Embryonic facial prominence (tissue), 1 donor: ENCODE data around the gene PLCH2.

Experiments used
- DNase-seq: peaks from one replicate; pipeline ENCODE4 v3.0.0-alpha.2; 2016; ENCODE audit errors: extremely low spot score

PLCH2 gene

GRCh38 chr1:2477791-2478499 is 1.9 kb downstream of the PLCH2 start:
- no peak for DNase-seq

- DNase-seq, result no peak
Observed at GRCh38 chr1:2479186-2479585, 3.1 kb downstream of the PLCH2 start.

DNA sequence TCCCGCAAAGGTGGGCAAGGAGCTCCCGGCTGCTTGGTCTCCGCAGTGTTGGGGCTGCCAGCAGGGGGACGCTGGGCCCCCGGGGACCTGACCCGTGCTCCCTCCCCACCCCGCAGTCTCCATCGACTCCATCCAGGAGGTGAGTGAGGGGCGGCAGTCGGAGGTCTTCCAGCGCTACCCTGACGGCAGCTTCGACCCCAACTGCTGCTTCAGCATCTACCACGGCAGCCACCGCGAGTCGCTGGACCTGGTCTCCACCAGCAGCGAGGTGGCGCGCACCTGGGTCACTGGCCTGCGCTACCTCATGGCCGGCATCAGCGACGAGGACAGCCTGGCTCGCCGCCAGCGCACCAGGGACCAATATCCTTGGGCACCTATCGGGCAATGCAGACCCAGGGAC is 3.5 kb downstream of the PLCH2 start:
- DNase-seq, result no peak

GRCh38 chr1:2480236-2480985 is 4.3 kb downstream of the PLCH2 start:
- no peak for DNase-seq

- no peak for DNase-seq
Observed at GRCh38 chr1:2480986-2481364, 4.9 kb downstream of the PLCH2 start.

GRCh38 chr1:2481885-2482284 is 5.8 kb downstream of the PLCH2 start:
- DNase-seq, result no peak

- no peak for DNase-seq
Observed at GRCh38 chr1:2482588-2482987, 6.5 kb downstream of the PLCH2 start.

DNA sequence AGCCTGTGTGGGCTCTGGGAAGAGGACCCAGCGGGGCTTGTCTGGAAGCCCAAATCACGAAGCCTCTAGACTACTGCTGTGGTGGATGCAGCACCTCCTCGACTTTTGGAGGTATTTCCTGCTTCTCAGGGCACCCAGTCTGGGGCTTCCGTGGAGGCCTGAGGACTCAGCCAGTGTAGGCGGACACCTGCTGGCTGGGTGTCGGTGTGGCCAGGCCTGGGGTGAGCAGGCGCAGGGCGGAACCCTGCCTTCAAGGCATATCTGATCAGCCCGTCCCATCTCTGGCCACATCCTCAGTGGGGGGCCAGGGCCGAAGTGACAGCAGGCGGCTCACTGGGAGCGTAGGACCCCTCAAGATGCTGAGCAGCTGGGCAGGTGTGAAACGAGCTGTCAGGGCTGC is 6.9 kb downstream of the PLCH2 start:
- DNase-seq, result no peak

- DNase-seq, result no peak
Observed at GRCh38 chr1:2483970-2484369, 7.9 kb downstream of the PLCH2 start.

GRCh38 chr1:2486041-2486440 is 10.0 kb downstream of the PLCH2 start:
- DNase-seq, result no peak

- no peak for DNase-seq
Observed at GRCh38 chr1:2486558-2486957, 10.5 kb downstream of the PLCH2 start.

- no peak for DNase-seq
Observed at GRCh38 chr1:2488688-2489087, 12.6 kb downstream of the PLCH2 start.

DNA sequence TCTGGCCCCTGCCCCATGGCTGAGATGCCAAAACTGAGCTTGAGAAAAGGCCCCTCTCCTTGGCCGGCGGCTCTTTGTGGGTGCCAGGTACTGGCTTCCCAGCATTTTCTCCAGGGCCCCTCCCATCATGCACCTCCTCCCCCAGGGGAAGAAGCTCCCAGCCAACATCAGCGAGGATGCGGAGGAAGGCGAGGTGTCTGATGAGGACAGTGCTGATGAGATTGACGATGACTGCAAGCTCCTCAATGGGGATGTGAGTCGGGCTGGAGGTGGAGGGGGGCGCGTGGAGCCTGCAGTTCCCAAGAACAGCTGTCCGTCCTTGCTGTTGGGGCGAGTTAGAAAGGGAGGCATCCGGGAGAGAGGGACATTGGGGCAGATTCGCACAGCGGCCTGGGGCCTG is 13.5 kb downstream of the PLCH2 start:
- DNase-seq, result no peak

GRCh38 chr1:2492091-2492490 is 16.0 kb downstream of the PLCH2 start:
- no peak for DNase-seq

DNA sequence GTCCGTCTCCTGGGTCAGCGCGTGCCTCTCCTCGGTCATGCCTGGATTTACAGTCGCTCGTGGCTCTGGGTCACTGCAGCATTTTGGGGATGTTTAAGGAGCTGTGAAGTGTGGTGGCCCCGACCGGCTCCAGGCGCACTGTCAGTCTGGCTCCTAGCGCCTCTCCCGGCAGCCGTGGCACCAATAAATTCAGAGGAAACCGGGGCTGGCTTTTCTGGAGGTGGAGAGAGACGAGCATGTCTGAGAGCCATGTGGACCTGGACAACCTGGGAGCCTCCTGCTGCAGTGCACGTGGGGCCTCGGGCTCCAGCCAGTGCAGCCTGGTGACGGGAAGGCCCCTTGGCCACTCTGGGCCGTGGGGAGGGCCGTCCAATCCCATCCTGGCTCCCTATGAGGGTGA is 17.1 kb downstream of the PLCH2 start:
- no peak for DNase-seq

DNA sequence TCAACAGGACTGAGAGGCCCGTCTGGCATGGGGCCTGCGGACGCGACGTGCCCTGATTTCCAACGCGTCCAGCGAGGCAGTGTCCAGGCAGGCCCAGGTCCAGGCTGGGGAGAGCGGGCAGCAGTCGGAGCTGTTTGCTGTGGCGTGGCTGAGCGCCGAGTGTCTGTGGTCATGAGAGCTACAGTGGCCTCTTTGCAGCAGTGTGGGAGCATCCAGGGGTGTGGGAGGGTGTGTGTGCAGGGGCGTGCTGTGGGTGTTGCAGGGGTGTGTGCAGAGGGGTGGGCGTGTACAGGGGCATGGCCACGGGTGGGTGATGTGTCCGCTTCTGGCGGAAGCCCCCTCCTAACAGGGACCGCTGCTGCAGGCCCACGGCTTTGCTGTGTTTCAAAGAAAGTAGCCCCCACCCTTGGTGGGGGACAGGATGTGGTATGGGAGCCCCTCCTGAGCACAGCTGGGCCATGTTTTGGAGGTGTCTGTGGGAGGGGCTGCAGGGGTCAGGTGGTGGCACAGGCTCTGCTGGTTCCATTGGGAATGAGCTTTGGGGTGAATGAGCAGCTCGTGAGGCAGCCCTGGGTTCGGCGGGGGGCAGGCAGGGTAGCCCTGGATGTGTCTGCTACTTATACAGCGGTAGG is 17.7 kb downstream of the PLCH2 start:
- no peak for DNase-seq

- no peak for DNase-seq
Observed at GRCh38 chr1:2494323-2494693, 18.2 kb downstream of the PLCH2 start.

GRCh38 chr1:2495026-2495425 is 18.9 kb downstream of the PLCH2 start:
- DNase-seq, result no peak

DNA sequence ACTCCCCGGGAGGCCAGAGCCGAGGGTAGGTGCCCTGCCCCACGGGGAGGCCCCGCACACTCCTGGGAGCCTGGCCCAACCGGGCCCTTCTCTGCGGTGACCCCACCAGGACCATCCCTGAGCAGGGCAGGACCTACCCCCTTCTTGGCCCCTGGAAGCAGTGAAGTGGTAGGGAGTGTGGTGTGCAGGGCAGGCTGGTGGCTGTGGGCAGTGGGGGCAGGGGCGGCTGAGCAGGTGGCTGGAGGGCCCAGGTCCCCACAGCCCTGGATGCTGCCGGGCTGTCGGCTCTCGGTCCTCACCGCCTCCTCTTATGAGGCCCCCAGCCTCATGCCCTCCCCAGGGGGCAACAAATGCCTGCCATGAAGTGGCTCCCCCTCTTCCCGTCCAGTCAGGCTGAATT is 19.5 kb downstream of the PLCH2 start:
- no peak for DNase-seq

GRCh38 chr1:2496087-2496622 is 20.1 kb downstream of the PLCH2 start:
- no peak for DNase-seq

DNA sequence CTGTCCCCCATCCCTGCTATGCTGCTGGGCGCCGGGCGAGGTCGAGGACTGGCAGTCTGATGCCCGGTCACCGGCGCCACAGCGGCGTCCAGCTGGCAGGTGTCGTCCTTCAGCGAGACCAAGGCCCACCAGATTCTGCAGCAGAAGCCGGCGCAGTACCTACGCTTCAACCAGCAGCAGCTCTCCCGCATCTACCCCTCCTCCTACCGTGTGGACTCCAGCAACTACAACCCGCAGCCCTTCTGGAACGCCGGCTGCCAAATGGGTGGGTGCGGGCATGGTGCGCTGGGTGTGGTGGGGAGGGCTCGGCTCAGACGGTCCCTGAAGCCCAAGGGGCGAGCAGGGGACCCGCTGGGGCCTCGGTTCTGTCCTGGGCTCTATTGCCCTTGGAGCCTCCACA is 20.7 kb downstream of the PLCH2 start:
- DNase-seq, result no peak

GRCh38 chr1:2497891-2498290 is 21.8 kb downstream of the PLCH2 start:
- DNase-seq, result no peak

- DNase-seq, result no peak
Observed at GRCh38 chr1:2498648-2499047, 22.6 kb downstream of the PLCH2 start.
